ENCODE data around the gene NAA16.

NAA16 gene

DNA sequence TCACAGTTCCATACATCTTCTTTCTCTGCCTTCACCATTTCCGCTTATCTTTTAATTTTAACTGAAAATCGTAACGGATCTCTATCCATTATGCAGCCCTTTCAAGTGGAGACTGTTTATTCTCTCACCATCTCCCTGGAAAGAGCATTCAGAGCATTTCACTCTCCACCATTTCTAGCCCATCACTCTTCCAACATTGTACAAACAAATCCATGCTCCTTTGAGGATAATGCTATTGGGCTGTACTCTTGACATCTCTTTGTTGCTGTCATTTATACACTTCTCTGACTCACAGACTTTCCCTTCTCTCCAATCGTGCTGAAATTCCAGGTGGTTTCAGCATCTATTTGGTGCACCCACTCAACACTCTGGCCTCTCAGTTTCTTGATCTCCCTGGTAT, 71.4 kb downstream of the NAA16 start:
- no peaks in the 10 kb centered on the region for H3K36me3 ChIP-seq (ENCODE audit: insufficient read depth)
- H2AFZ ChIP-seq (ENCODE audit: low read depth): no peak overlapping the region
- H3K9ac ChIP-seq: no peak overlapping the region
- no peaks in the 10 kb centered on the region for H3K79me2 ChIP-seq (ENCODE audit: insufficient read depth, low read depth)
- TF ChIP-seq, protein P1, sequence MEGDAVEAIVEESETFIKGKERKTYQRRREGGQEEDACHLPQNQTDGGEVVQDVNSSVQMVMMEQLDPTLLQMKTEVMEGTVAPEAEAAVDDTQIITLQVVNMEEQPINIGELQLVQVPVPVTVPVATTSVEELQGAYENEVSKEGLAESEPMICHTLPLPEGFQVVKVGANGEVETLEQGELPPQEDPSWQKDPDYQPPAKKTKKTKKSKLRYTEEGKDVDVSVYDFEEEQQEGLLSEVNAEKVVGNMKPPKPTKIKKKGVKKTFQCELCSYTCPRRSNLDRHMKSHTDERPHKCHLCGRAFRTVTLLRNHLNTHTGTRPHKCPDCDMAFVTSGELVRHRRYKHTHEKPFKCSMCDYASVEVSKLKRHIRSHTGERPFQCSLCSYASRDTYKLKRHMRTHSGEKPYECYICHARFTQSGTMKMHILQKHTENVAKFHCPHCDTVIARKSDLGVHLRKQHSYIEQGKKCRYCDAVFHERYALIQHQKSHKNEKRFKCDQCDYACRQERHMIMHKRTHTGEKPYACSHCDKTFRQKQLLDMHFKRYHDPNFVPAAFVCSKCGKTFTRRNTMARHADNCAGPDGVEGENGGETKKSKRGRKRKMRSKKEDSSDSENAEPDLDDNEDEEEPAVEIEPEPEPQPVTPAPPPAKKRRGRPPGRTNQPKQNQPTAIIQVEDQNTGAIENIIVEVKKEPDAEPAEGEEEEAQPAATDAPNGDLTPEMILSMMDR (conservative IDR thresholded peaks at IDR 0.05; ENCODE audit: low read depth, low read length): no peak
- no peaks in the 10 kb centered on the region for H4K20me1 ChIP-seq (ENCODE audit: insufficient read depth)
- H3K4me3 ChIP-seq (IDR thresholded peaks at IDR 0.05; ENCODE audit: insufficient read depth, low read depth, low read length): no peak overlapping the region
- no peaks in the 10 kb centered on the region for H3K27me3 ChIP-seq (ENCODE audit: insufficient read depth, low read depth)
- H3K4me2 ChIP-seq: no peak overlapping the region
- H3K27ac ChIP-seq: no peak overlapping the region
- H3K4me1 ChIP-seq (ENCODE audit: low read depth, poor library complexity, severe bottlenecking): no peaks in the 10 kb centered on the region

DNA sequence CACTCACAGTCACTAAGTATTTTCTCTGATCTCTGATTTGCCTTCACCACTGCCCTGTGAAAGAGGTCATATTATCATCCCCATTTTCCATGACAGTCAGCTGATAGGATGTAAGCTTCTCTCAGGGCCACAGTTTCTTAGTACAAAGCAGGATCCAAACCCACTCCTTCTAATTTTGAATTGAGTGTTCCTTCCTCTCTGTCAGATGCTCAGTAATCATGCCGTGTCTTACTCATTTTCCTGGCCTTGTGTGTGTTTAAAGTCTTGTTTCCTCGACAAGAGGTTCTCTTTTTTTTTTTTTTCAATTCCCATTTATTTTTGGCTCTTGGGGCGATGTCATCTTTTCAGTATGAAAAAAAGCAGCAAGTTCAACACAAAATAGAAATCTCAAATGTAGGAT, 72.3 kb downstream of the NAA16 start:
- Histone ChIP-seq H4K20me1 (ENCODE audit: insufficient read depth) (no peaks in the 10 kb centered on the region), H3K4me3 (IDR thresholded peaks at IDR 0.05; ENCODE audit: insufficient read depth, low read depth, low read length) (no peak overlapping the region), H3K4me2 (no peak overlapping the region), H3K79me2 (ENCODE audit: insufficient read depth, low read depth) (no peaks in the 10 kb centered on the region), H3K27ac (no peak overlapping the region), H3K27me3 (ENCODE audit: insufficient read depth, low read depth) (no peaks in the 10 kb centered on the region), H2AFZ (ENCODE audit: low read depth) (no peak overlapping the region), H3K36me3 (ENCODE audit: insufficient read depth) (no peaks in the 10 kb centered on the region), H3K9ac (no peak overlapping the region), H3K4me1 (ENCODE audit: low read depth, poor library complexity, severe bottlenecking) (no peaks in the 10 kb centered on the region)
- TF ChIP-seq, protein P1 (conservative IDR thresholded peaks at IDR 0.05; ENCODE audit: low read depth, low read length): no peak

DNA sequence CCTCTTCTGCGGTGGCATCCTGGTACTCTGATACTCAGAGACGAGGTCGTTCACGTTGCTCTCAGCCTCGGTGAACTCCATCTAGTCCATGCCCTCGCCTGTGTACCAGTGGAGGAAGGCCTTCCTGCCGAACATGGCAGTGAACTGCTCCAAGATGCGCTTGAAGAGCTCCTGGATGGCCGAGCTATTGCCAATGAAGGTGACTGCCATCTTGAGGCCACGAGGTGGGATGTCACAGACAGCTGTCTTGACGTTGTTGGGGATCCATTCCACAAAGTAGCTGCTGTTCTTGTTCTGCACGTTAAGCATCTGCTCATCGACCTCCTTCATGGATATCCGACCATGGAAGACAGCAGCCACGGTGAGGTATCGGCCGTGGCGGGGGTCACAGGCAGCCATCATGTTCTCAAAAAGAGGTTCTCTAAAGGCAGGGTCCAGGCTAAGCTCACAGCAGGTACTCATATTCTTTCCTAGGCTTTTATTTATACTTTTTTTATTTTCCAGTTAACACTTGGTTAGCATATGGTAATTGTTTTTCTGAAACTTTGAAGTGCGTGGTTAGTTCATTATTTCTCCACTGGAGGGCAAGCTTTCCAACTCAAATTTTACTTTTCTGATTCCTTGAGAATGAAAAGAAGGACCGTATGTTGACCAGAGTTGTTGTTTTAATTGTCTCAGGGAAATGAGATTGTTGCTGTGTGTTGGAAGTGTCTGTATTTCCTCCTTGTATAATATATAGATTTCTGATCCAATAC, 73.9 kb downstream of the NAA16 start:
- Histone ChIP-seq H4K20me1 (ENCODE audit: insufficient read depth) (no peaks in the 10 kb centered on the region), H3K4me2 (no peak overlapping the region), H3K79me2 (ENCODE audit: insufficient read depth, low read depth) (no peaks in the 10 kb centered on the region), H3K9ac (no peak overlapping the region), H3K36me3 (ENCODE audit: insufficient read depth) (no peaks in the 10 kb centered on the region), H2AFZ (ENCODE audit: low read depth) (no peak overlapping the region), H3K4me3 (IDR thresholded peaks at IDR 0.05; ENCODE audit: insufficient read depth, low read depth, low read length) (no peak overlapping the region), H3K27ac (no peak overlapping the region), H3K27me3 (ENCODE audit: insufficient read depth, low read depth) (no peaks in the 10 kb centered on the region), H3K4me1 (ENCODE audit: low read depth, poor library complexity, severe bottlenecking) (no peaks in the 10 kb centered on the region)
- TF ChIP-seq, protein P1 (conservative IDR thresholded peaks at IDR 0.05; ENCODE audit: low read depth, low read length): peak; percentile 43

DNA sequence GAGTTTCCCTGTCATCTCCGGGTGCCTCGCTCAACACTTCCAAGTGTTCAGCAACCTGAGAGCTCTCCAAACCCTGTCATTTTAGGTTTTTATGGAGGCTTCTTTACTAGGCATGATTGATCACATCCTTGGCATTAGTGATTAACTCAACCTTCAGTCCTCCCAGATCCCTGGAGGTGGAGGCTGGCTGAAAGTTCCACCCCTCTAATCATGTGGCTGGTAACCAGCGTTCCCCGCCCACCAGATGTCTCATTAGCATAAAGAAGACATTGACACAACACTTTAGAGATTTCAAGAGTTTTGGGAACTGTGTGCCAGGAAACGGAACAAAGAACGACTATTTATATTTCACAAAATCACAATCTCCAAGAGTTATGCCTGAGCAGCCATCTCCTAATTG, 75.1 kb downstream of the NAA16 start:
- Histone ChIP-seq H3K4me1 (ENCODE audit: low read depth, poor library complexity, severe bottlenecking) (no peaks in the 10 kb centered on the region), H3K79me2 (ENCODE audit: insufficient read depth, low read depth) (no peaks in the 10 kb centered on the region), H4K20me1 (ENCODE audit: insufficient read depth) (no peaks in the 10 kb centered on the region), H3K36me3 (ENCODE audit: insufficient read depth) (no peaks in the 10 kb centered on the region), H3K27ac (no peak overlapping the region), H3K9ac (no peak overlapping the region), H3K4me3 (IDR thresholded peaks at IDR 0.05; ENCODE audit: insufficient read depth, low read depth, low read length) (no peak overlapping the region), H2AFZ (ENCODE audit: low read depth) (no peak overlapping the region), H3K4me2 (no peak overlapping the region), H3K27me3 (ENCODE audit: insufficient read depth, low read depth) (no peaks in the 10 kb centered on the region)
- TF ChIP-seq, protein P1 (conservative IDR thresholded peaks at IDR 0.05; ENCODE audit: low read depth, low read length): no peak

All from KMS-11 (cell line).